NCI-H1436 treated with DMSO at 0.1 percent for 48 hours (cell line): Measurements from ENCODE around the gene SLC6A20.

Experiments
- DNase-seq: peaks from one replicate; lab custom pipeline; 2025; lab: John Stamatoyannopoulos, UW

Gene SLC6A20

DNA sequence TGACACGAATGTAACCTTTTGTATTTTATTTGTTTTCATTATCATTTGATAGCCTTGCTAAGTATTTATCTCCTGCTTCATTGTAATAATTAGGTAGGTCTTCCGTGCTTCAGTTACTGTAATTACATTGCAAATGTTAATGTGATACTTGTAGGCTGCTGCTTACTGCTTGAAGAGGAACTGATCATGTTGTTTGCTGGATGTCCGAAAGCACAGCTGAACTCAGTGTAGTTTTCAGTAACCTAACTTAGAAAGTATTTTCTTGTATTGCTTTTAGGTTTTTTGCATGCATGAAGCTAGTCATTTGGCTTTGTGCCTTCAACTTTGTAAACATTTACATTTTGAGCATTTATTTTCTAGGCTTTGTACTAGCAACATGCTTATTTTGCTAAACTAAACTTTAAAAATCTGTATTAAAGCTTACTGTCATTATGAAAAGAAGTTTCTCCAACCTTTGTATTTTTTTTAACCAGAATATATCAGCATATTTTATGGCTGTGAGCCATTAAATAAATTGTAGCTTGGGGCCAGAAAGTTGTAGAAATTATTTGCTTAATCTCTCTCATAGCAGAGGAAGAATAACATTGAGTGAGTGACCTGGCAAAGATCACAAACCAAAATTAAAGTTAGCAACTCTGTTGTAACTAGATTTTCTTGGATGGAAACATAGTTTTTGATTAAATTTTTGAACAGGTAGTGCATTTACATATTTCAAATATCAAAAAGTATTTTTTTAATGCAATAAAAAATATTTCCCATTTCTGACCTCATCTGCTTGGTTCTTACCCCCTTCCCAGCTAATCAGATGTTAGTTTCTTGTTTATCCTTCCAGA lies 76.5 kb downstream of the SLC6A20 start:
- DNase-seq: no peak

DNA sequence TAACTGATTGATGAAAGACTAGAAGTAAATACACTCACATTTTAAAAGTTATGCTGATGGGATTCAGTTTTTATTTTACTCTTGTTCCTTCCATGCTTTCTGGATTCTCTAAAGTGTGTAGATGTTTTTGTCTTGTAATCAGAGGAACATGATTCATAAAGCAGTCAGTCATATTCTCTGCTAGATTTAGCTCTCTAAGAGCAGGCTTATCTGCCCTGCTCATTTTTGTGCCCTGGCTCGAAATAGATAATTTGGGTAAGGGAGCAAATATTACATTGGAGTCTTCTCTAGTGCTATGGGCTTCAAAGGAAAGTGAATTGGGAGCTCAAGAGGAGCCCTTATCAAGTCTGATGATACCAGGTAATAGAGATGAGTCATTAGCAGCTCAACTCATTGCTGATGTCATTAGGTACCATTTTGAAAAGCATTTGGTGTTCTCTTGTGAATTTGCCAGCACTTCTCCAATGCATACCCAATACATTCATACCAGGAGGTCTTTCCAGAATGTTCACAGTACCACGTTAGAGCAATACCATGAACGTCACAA lies 79.5 kb downstream of the SLC6A20 start:
- DNase-seq: no peak

DNA sequence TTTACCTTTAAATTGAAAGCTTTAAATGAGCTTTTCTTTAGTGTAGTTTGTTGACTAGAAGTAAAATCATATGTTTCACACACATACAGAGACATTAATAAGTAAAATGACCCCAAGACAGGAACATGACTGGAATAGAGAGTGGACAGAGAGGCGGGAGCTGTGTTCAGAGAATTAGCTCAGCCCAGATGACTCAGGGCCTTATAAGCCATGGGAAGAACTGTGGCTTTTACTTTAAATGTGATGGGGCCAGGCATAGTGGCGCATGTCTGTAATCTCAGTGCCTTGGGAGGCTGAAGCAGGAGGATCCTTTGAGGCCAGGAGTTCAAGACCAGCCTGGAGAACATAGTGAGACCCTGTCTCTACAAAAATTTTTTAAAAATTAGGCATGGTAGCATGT lies 80.4 kb downstream of the SLC6A20 start:
- no peak for DNase-seq

DNA sequence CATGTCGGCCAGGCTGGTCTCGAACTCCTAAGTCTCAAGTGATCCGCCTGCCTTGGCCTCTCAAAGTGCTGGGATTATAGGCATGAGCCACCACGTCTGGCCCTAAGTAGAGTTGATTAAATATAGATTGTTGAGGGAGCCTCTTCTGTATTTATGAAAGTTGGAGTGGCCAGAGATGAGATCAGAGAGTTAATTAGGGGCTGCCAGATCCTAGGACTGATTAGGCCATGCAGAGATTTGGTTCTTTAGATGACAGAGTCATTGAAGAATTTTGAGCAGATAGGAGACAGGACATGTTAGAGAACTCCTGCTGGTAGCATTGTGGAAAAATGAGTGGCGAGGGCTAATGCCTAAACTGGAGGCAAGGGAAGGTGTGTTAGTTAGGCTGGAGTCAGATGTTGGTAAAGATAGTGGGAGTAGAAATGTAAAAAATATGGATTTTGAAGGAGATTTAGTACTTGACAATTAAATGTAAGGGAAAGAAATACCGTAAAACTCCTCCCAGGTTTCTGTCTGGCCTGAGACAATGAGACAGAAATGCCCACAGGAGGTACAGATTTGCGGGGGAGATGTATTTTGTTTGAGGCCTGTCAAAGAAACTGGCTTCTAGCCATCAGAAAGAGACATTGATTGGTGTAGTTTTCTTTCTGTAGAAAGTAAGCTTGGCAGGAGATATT lies 83.8 kb downstream of the SLC6A20 start:
- no peak for DNase-seq

DNA sequence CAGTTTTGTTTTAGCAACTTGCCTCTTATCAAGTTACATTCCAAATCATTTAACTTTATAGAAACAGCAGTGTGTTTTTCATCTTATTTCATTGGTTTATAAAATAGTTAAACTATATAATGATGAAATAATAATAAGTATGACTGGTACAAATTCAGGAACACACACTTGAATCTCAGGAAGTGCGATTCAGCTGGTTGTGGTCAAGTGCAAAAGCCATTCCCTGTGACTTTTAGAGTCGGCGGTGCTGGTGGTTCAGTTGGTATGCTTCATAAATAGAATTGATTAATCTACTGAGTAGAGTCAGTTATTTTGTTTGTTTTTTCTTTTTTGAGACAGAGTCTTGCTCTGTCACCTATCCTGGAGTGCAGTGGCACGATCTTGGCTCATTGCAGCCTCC lies 84.4 kb downstream of the SLC6A20 start:
- DNase-seq: no peak

DNA sequence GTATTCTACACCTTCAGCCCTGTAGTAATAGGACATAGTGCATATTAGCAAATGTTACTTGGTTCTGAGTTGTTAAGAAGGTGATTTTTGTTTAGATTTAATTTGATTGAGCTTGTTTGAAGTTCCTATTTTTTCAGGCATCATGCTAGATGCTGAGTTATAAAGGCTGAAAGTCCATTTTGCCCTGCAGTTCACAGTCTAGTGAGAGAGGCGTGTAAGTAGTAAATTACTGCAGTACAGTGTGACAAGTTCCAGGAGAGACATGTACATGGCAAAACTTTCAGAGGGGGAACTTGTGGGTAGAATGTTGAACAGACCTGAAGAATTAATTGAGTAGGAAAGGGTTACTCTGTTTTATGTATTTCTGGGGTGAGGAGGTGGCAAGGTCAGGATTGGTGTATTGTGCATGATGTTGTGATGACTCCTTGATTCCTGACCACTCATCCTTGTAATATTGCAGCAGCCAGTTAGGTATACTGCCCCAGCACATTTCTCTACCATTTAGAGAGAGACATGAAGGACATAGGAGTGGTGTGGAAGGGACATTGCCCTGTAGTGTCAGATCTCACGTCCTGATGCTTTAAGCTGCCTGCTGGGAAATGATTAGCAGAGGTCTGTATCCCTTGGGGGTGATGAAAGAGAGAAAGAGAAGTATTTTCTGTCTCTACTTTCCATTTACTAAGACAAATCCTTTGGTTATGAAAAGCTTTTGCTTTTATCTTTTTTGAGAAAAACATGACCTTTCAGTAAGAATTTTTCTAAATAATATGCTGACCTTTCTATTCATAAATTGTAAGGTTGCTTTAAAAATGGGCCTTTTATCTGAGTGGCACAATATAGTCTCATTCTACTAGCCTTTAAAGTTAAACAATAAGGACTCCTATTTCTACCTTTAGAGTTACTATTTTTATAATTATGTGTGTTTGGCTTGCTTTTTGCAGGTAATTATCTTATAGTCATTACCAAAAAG lies 90.2 kb downstream of the SLC6A20 start:
- no peak for DNase-seq
